Measurements from ENCODE around the gene ATG5.

GRCh38 chr6:106188104-106188794 is 137.3 kb downstream of the ATG5 start:
- TF ChIP-seq CTCF (optimal IDR thresholded peaks at IDR 0.05 in 1 of 3, IDR thresholded peaks at IDR 0.05 in 1 of 3, conservative IDR thresholded peaks at IDR 0.05 in 1 of 3; ENCODE audit: extremely low read depth in 1 of 3, insufficient read depth in 2 of 3, low read length in 3 of 3) (no peak), EZH2 (IDR thresholded peaks at IDR 0.05; ENCODE audit: low read length) (no peak)

Measured in keratinocyte (primary cell).